HG03469 (cell line): ENCODE data around the gene LRP1.
A peak's percentile ranks its signal among the peaks of the same experiment; 100 is the strongest.

Source experiments
- ATAC-seq: cut with Tn5 transposase; IDR thresholded peaks from one replicate; pipeline ENCODE4 v1.9.1; 2021; ENCODE audit warnings: mild to moderate bottlenecking, moderate library complexity, moderate number of reproducible peaks; ENCODE audit not compliant: unreplicated experiment

Gene LRP1

GRCh38 chr12:57232156-57232756, 104.0 kb downstream of the LRP1 start:
- no peak for ATAC-seq

- ATAC-seq, result no peak
These were observed 105.3 kb downstream of the LRP1 start for GRCh38 chr12:57233357-57234232.

GRCh38 chr12:57234233-57234570, 105.9 kb downstream of the LRP1 start:
- ATAC-seq, result no peak

- ATAC-seq, result no peak
These were observed 106.3 kb downstream of the LRP1 start for GRCh38 chr12:57234571-57235016.

GRCh38 chr12:57235017-57235727, 106.9 kb downstream of the LRP1 start:
- no peak for ATAC-seq

- ATAC-seq, result no peak
These were observed 107.4 kb downstream of the LRP1 start for GRCh38 chr12:57235728-57236131.

- no peak for ATAC-seq
These were observed 108.1 kb downstream of the LRP1 start for GRCh38 chr12:57236201-57236924.

- no peak for ATAC-seq
These were observed 108.8 kb downstream of the LRP1 start for GRCh38 chr12:57236925-57237595.

- no peak for ATAC-seq
These were observed 109.3 kb downstream of the LRP1 start for GRCh38 chr12:57237596-57237931.

GRCh38 chr12:57237932-57238853, 109.9 kb downstream of the LRP1 start:
- ATAC-seq, result no peak

GRCh38 chr12:57238854-57239554, 110.7 kb downstream of the LRP1 start:
- ATAC-seq, result peak; percentile 52

GRCh38 chr12:57239587-57240065, 111.3 kb downstream of the LRP1 start:
- no peak for ATAC-seq

GRCh38 chr12:57240066-57240921, 112.0 kb downstream of the LRP1 start:
- ATAC-seq, result no peak

GRCh38 chr12:57240926-57241401, 112.7 kb downstream of the LRP1 start:
- no peak for ATAC-seq

- ATAC-seq, result no peak
These were observed 113.4 kb downstream of the LRP1 start for GRCh38 chr12:57241402-57242310.

- ATAC-seq, result no peak
These were observed 114.0 kb downstream of the LRP1 start for GRCh38 chr12:57242329-57242690.
